Stimulated activated naive CD8-positive, alpha-beta T cell treated with anti-CD3 and anti-CD28 coated beads, Interleukin-15, amount 100 ng/mL, for 72 hours (primary cell): ENCODE data around the gene CUEDC2.
A peak's percentile ranks its signal among the peaks of the same experiment; 100 is the strongest.
"Not testable (repeated sequence)": the region's sequence is repeated elsewhere in the genome, so short reads cannot be mapped to it uniquely, and the experiment has no call there.

Experiments used
- ATAC-seq: fragments of 150-1000 bp; cut with Tn5 transposase; 2 replicates; pipeline ENCODE4 v1.10.0; 2021; ENCODE audit warnings: mild to moderate bottlenecking, moderate library complexity
- DNase-seq, 2 donors: peaks; one replicate each; pipeline ENCODE4 v3.0.0; 2021 to 2022
- H3K27ac Mint-ChIP-seq, 2 donors: one replicate each; pipeline ENCODE4 v1.8.0; 2022; ENCODE audit warnings: mild to moderate bottlenecking in 2 of 2, mixed read lengths in 2 of 2, moderate library complexity in 2 of 2
- H3K27me3 Mint-ChIP-seq: one replicate; pipeline ENCODE4 v1.8.0; 2022; ENCODE audit warnings: mixed read lengths
- H3K4me1 Mint-ChIP-seq: one replicate; pipeline ENCODE4 v1.8.0; 2022; ENCODE audit warnings: mild to moderate bottlenecking, mixed read lengths
- H3K4me3 Mint-ChIP-seq, 2 donors: one replicate each; pipeline ENCODE4 v1.8.0; 2022; ENCODE audit warnings: mild to moderate bottlenecking in 2 of 2, mixed read lengths in 2 of 2, moderate library complexity in 1 of 2
- H3K9me3 Mint-ChIP-seq, 2 donors: one replicate each; pipeline ENCODE4 v1.8.0; 2022; ENCODE audit warnings: mixed read lengths in 2 of 2

CUEDC2 gene

GRCh38 chr10:102461187-102462054 lies 29.0 kb upstream of the CUEDC2 start:
- H3K27me3 Mint-ChIP-seq, result no peaks in the 10 kb centered on the region
- DNase-seq (peak; percentile 90 to 93), ATAC-seq (peak; percentile 96)
- H3K4me1 Mint-ChIP-seq, result peaks cover 48% of the 10 kb centered on the region
- no peaks in the 10 kb centered on the region for H3K9me3 Mint-ChIP-seq
- H3K4me3 Mint-ChIP-seq, result peak overlapping the region; percentile 89 to 98
- H3K27ac Mint-ChIP-seq, result peak overlapping the region; percentile 92 to 97

- DNase-seq (no peak), ATAC-seq (peak; percentile 48)
- Mint-ChIP-seq H3K27me3 (no peaks in the 10 kb centered on the region), H3K4me1 (peaks cover 46% of the 10 kb centered on the region), H3K4me3 (peak overlapping the region; percentile 89 to 98), H3K9me3 (no peaks in the 10 kb centered on the region), H3K27ac (peak overlapping the region; percentile 71 to 92)
These were observed 28.4 kb upstream of the CUEDC2 start for GRCh38 chr10:102460836-102461186.

- Mint-ChIP-seq H3K9me3 (no peaks in the 10 kb centered on the region), H3K4me1 (peaks cover 50% of the 10 kb centered on the region), H3K27me3 (no peaks in the 10 kb centered on the region), H3K27ac (no peak overlapping the region), H3K4me3 (no peak overlapping the region)
- ATAC-seq (no peak), DNase-seq (no peak)
These were observed 26.3 kb upstream of the CUEDC2 start for GRCh38 chr10:102458656-102459055.

- H3K27ac Mint-ChIP-seq, result peak overlapping the region in 1 of 2 donors; percentile 5
- no peaks in the 10 kb centered on the region for H3K9me3 Mint-ChIP-seq
- no peak overlapping the region for H3K4me3 Mint-ChIP-seq
- no peak for DNase-seq
- H3K27me3 Mint-ChIP-seq, result no peaks in the 10 kb centered on the region
- ATAC-seq, result no peak
- peaks cover 50% of the 10 kb centered on the region for H3K4me1 Mint-ChIP-seq
These were observed 25.3 kb upstream of the CUEDC2 start for GRCh38 chr10:102457591-102458150.

- H3K9me3 Mint-ChIP-seq, result no peaks in the 10 kb centered on the region
- H3K4me1 Mint-ChIP-seq, result peaks cover 49% of the 10 kb centered on the region
- DNase-seq (no peak), ATAC-seq (no peak)
- peak overlapping the region in 1 of 2 donors; percentile 29 for H3K27ac Mint-ChIP-seq
- H3K27me3 Mint-ChIP-seq, result no peaks in the 10 kb centered on the region
- H3K4me3 Mint-ChIP-seq, result no peak overlapping the region
These were observed 23.6 kb upstream of the CUEDC2 start for GRCh38 chr10:102455893-102456471.

GRCh38 chr10:102454662-102455487 lies 22.5 kb upstream of the CUEDC2 start:
- H3K4me3 Mint-ChIP-seq, DNase-seq, H3K27me3 Mint-ChIP-seq, ATAC-seq, H3K9me3 Mint-ChIP-seq: not testable (repeated sequence)
- Mint-ChIP-seq H3K4me1 (peaks cover 44% of the 10 kb centered on the region), H3K27ac (peak overlapping the region in 1 of 2 donors; percentile 69)

- Mint-ChIP-seq H3K4me3 (peak overlapping the region in 1 of 2 donors; percentile 55), H3K27me3 (no peaks in the 10 kb centered on the region), H3K27ac (peak overlapping the region in 1 of 2 donors; percentile 97), H3K9me3 (no peaks in the 10 kb centered on the region), H3K4me1 (peaks cover 54% of the 10 kb centered on the region)
- DNase-seq, result no peak
- ATAC-seq, result no peak
These were observed 21.1 kb upstream of the CUEDC2 start for GRCh38 chr10:102453502-102453901.

GRCh38 chr10:102452672-102453340 lies 20.4 kb upstream of the CUEDC2 start:
- peak overlapping the region; percentile 90 to 97 for H3K27ac Mint-ChIP-seq
- H3K4me3 Mint-ChIP-seq, result peak overlapping the region; percentile 91 to 96
- DNase-seq (peak; percentile 71 to 87), ATAC-seq (peak; percentile 75)
- peaks cover 54% of the 10 kb centered on the region for H3K4me1 Mint-ChIP-seq
- H3K27me3 Mint-ChIP-seq, result no peaks in the 10 kb centered on the region
- H3K9me3 Mint-ChIP-seq, result no peaks in the 10 kb centered on the region

GRCh38 chr10:102451105-102451969 lies 19.0 kb upstream of the CUEDC2 start, which contains the start of gene C10orf95:
Gene C10orf95 (minus strand): TSS chr10:102451543. CDS start chr10:102451093, 450 bp downstream.
- Mint-ChIP-seq H3K4me1 (peaks cover 54% of the 10 kb centered on the region), H3K27me3 (no peaks in the 10 kb centered on the region), H3K4me3 (peak within 1 kb of the TSS; percentile 96 to 97), H3K9me3 (no peaks in the 10 kb centered on the region), H3K27ac (peak within 1 kb of the TSS; percentile 86 to 98)
- ATAC-seq (no peak), DNase-seq (no peak)

- H3K27me3 Mint-ChIP-seq, result no peaks in the 10 kb centered on the region
- peak; percentile 87 for ATAC-seq
- peak overlapping the region; percentile 93 to 98 for H3K27ac Mint-ChIP-seq
- H3K4me3 Mint-ChIP-seq, result peak overlapping the region; percentile 96 to 97
- peaks cover 54% of the 10 kb centered on the region for H3K4me1 Mint-ChIP-seq
- DNase-seq, result peak; percentile 91 to 93
- H3K9me3 Mint-ChIP-seq, result no peaks in the 10 kb centered on the region
These were observed 18.2 kb upstream of the CUEDC2 start for GRCh38 chr10:102450374-102451104.

GRCh38 chr10:102450124-102450373 lies 17.7 kb upstream of the CUEDC2 start:
- H3K4me3 Mint-ChIP-seq, result peak overlapping the region; percentile 94 to 97
- no peaks in the 10 kb centered on the region for H3K27me3 Mint-ChIP-seq
- no peaks in the 10 kb centered on the region for H3K9me3 Mint-ChIP-seq
- H3K27ac Mint-ChIP-seq, result peak overlapping the region; percentile 93 to 98
- DNase-seq, result no peak
- peaks cover 50% of the 10 kb centered on the region for H3K4me1 Mint-ChIP-seq
- no peak for ATAC-seq

GRCh38 chr10:102449321-102450123 lies 17.1 kb upstream of the CUEDC2 start:
- Mint-ChIP-seq H3K27ac (peak overlapping the region; percentile 93 to 98), H3K27me3 (no peaks in the 10 kb centered on the region), H3K9me3 (no peaks in the 10 kb centered on the region), H3K4me3 (peak overlapping the region; percentile 94 to 97), H3K4me1 (peaks cover 45% of the 10 kb centered on the region)
- DNase-seq (peak; percentile 69 to 86), ATAC-seq (peak; percentile 64)

GRCh38 chr10:102444851-102445250 lies 12.5 kb upstream of the CUEDC2 start:
- no peak for DNase-seq
- H3K4me1 Mint-ChIP-seq, result peaks cover 10% of the 10 kb centered on the region
- no peak overlapping the region for H3K27ac Mint-ChIP-seq
- no peak for ATAC-seq
- H3K27me3 Mint-ChIP-seq, result no peaks in the 10 kb centered on the region
- no peak overlapping the region for H3K4me3 Mint-ChIP-seq
- H3K9me3 Mint-ChIP-seq, result no peaks in the 10 kb centered on the region
